Activated T-helper 1 cell treated with anti-CD3 and anti-CD28 coated beads, Interleukin-12 subunit alpha, Interleukin-12 subunit beta, Interleukin-2, Interleukin-4 antibody, amounts not matched to agents 30 ng/mL and 10 ng/mL and 1 ng/mL, durations not matched to agents 14 hours and 24 hours and 36 hours (primary cell): Measurements from ENCODE around the gene ABLIM1. TPM values are rescaled to one million over a fixed set of nuclear protein-coding genes. Genes with fewer than 3 reads are reported as not detected.

Experiments
- DNase-seq: peaks from one replicate; pipeline ENCODE4 v3.0.0; 2021; ENCODE audit warnings: low spot score
- H3K27ac Mint-ChIP-seq: one replicate; pipeline ENCODE4 v1.8.0; 2021; ENCODE audit warnings: mild to moderate bottlenecking, mixed read lengths
- H3K27me3 Mint-ChIP-seq: one replicate; pipeline ENCODE4 v1.8.0; 2022; ENCODE audit warnings: mild to moderate bottlenecking, moderate library complexity, mixed read lengths; ENCODE audit not compliant: insufficient read depth
- H3K36me3 Mint-ChIP-seq: one replicate; pipeline ENCODE4 v1.8.0; 2021; ENCODE audit warnings: low read depth, mixed read lengths
- H3K4me1 Mint-ChIP-seq: one replicate; pipeline ENCODE4 v1.8.0; 2021; ENCODE audit warnings: low read depth, mixed read lengths
- H3K4me3 Mint-ChIP-seq: one replicate; pipeline ENCODE4 v1.8.0; 2021; ENCODE audit warnings: mild to moderate bottlenecking, moderate library complexity, mixed read lengths
- H3K9me3 Mint-ChIP-seq: one replicate; pipeline ENCODE4 v1.8.0; 2021; ENCODE audit warnings: mixed read lengths
- intact Hi-C: fragments of 100-400 bp; cut with micrococcal nuclease; formaldehyde crosslinking; loops from one replicate; pipeline ENCODE4 v1.15.1; 2024
- total RNA-seq: library from RNA; stranded (reverse); gene quantifications from 2 replicates; pipeline ENCODE4 v1.2.3, GENCODE V29; 2022

The ABLIM1 gene
- total RNA-seq, 1 donor from 2014 or later: 14.2 TPM

GRCh38 chr10:114408112-114408967, 249.7 kb downstream of the ABLIM1 start:
- H3K9me3 Mint-ChIP-seq: no peaks in the 10 kb centered on the region
- no peak for DNase-seq

GRCh38 chr10:114406455-114406854, 251.6 kb downstream of the ABLIM1 start:
- no peak overlapping the region for H3K27ac Mint-ChIP-seq
- peaks cover 7% of the 10 kb centered on the region for H3K4me1 Mint-ChIP-seq
- H3K4me3 Mint-ChIP-seq: no peak overlapping the region
- intact Hi-C loops: no loop called here
- no peak for DNase-seq
- no peaks in the 10 kb centered on the region for H3K9me3 Mint-ChIP-seq
- H3K36me3 Mint-ChIP-seq: no peaks in the 10 kb centered on the region
- H3K27me3 Mint-ChIP-seq: peaks cover 47% of the 10 kb centered on the region

More at GRCh38 chr10:114408112-114408967, 249.7 kb downstream of the ABLIM1 start:
- Mint-ChIP-seq H3K36me3 (no peaks in the 10 kb centered on the region), H3K4me3 (no peak overlapping the region), H3K27ac (no peak overlapping the region), H3K4me1 (peaks cover under 1% of the 10 kb centered on the region), H3K27me3 (peaks cover 29% of the 10 kb centered on the region)
- intact Hi-C loops: no loop called here

GRCh38 chr10:114405011-114405350, 253.1 kb downstream of the ABLIM1 start:
- no peak for DNase-seq
- Mint-ChIP-seq H3K9me3 (no peaks in the 10 kb centered on the region), H3K27me3 (peaks cover 57% of the 10 kb centered on the region), H3K4me3 (no peak overlapping the region), H3K4me1 (peaks cover 7% of the 10 kb centered on the region), H3K36me3 (no peaks in the 10 kb centered on the region), H3K27ac (no peak overlapping the region)
- intact Hi-C loops: no loop called here

GRCh38 chr10:114404171-114405010, 253.7 kb downstream of the ABLIM1 start, which contains the start of gene AFAP1L2:
Gene AFAP1L2 (minus strand): TSS chr10:114404502. CDS start chr10:114404455, 47 bp downstream.
- intact Hi-C loops: no loop called here
- peak within 1 kb of the TSS; percentile 62 for H3K4me3 Mint-ChIP-seq
- H3K27me3 Mint-ChIP-seq: peaks cover 55% of the 10 kb centered on the region

GRCh38 chr10:114403541-114404161, 254.4 kb downstream of the ABLIM1 start:
- intact Hi-C loops: loop anchor here (1.0 kb wide), 1 partner anchor 99 kb away; no protein-coding TSS in a partner anchor
- H3K27me3 Mint-ChIP-seq: peaks cover 58% of the 10 kb centered on the region
- DNase-seq: no peak
- no peaks in the 10 kb centered on the region for H3K9me3 Mint-ChIP-seq
- H3K4me1 Mint-ChIP-seq: peaks cover 7% of the 10 kb centered on the region
- no peak overlapping the region for H3K27ac Mint-ChIP-seq
- no peak overlapping the region for H3K4me3 Mint-ChIP-seq
- H3K36me3 Mint-ChIP-seq: no peaks in the 10 kb centered on the region

More at GRCh38 chr10:114404171-114405010, 253.7 kb downstream of the ABLIM1 start, which contains the start of gene AFAP1L2:
- Mint-ChIP-seq H3K27ac (no peak within 1 kb of the TSS), H3K36me3 (no peaks in the 10 kb centered on the region), H3K9me3 (no peaks in the 10 kb centered on the region), H3K4me1 (peaks cover 7% of the 10 kb centered on the region)
- DNase-seq: no peak

- Mint-ChIP-seq H3K36me3 (no peaks in the 10 kb centered on the region), H3K9me3 (no peaks in the 10 kb centered on the region), H3K27me3 (peaks cover 58% of the 10 kb centered on the region), H3K4me3 (peak overlapping the region; percentile 32), H3K27ac (no peak overlapping the region), H3K4me1 (peaks cover 11% of the 10 kb centered on the region)
- DNase-seq: no peak
- intact Hi-C loops: loop anchor here (1.0 kb wide), 1 partner anchor 99 kb away; no protein-coding TSS in a partner anchor
Measured at GRCh38 chr10:114402871-114403540, 255.1 kb downstream of the ABLIM1 start.

GRCh38 chr10:114402233-114402632, 255.8 kb downstream of the ABLIM1 start:
- H3K36me3 Mint-ChIP-seq: no peaks in the 10 kb centered on the region
- no peak for DNase-seq
- intact Hi-C loops: no loop called here
- peaks cover 19% of the 10 kb centered on the region for H3K4me1 Mint-ChIP-seq
- no peak overlapping the region for H3K27ac Mint-ChIP-seq
- H3K9me3 Mint-ChIP-seq: no peaks in the 10 kb centered on the region
- peaks cover 54% of the 10 kb centered on the region for H3K27me3 Mint-ChIP-seq
- no peak overlapping the region for H3K4me3 Mint-ChIP-seq

- Mint-ChIP-seq H3K27me3 (peaks cover 51% of the 10 kb centered on the region), H3K27ac (no peak overlapping the region), H3K36me3 (no peaks in the 10 kb centered on the region), H3K9me3 (no peaks in the 10 kb centered on the region), H3K4me3 (no peak overlapping the region), H3K4me1 (peaks cover 23% of the 10 kb centered on the region)
- intact Hi-C loops: no loop called here
- DNase-seq: no peak
Measured at GRCh38 chr10:114401195-114401791, 256.8 kb downstream of the ABLIM1 start.

GRCh38 chr10:114400091-114400490, 258.0 kb downstream of the ABLIM1 start:
- no peak overlapping the region for H3K4me3 Mint-ChIP-seq
- H3K9me3 Mint-ChIP-seq: no peaks in the 10 kb centered on the region
- H3K36me3 Mint-ChIP-seq: no peaks in the 10 kb centered on the region
- peaks cover 47% of the 10 kb centered on the region for H3K27me3 Mint-ChIP-seq
- H3K4me1 Mint-ChIP-seq: peaks cover 23% of the 10 kb centered on the region
- DNase-seq: no peak
- intact Hi-C loops: no loop called here
- no peak overlapping the region for H3K27ac Mint-ChIP-seq

- Mint-ChIP-seq H3K27ac (no peak overlapping the region), H3K4me1 (peaks cover 23% of the 10 kb centered on the region), H3K27me3 (peaks cover 44% of the 10 kb centered on the region), H3K4me3 (no peak overlapping the region), H3K36me3 (no peaks in the 10 kb centered on the region), H3K9me3 (no peaks in the 10 kb centered on the region)
- intact Hi-C loops: no loop called here
- DNase-seq: no peak
Measured at GRCh38 chr10:114399576-114399975, 258.5 kb downstream of the ABLIM1 start.

- Mint-ChIP-seq H3K27ac (no peak overlapping the region), H3K36me3 (no peaks in the 10 kb centered on the region), H3K27me3 (peaks cover 44% of the 10 kb centered on the region), H3K4me3 (no peak overlapping the region), H3K4me1 (peaks cover 23% of the 10 kb centered on the region), H3K9me3 (no peaks in the 10 kb centered on the region)
- intact Hi-C loops: no loop called here
- no peak for DNase-seq
Measured at GRCh38 chr10:114398587-114399331, 259.3 kb downstream of the ABLIM1 start.
